HEK293T (cell line): Measurements from ENCODE around the gene DCDC2C.

ENCODE experiments used
- BHLHE40 ChIP-seq: fragments of 450-650 bp; IDR thresholded peaks from 2 replicates; pipeline ENCODE4 v1.6.1; 2016; ENCODE audit warnings: mild to moderate bottlenecking, moderate library complexity, borderline replicate concordance
- L3MBTL2 ChIP-seq: fragments of 450-650 bp; conservative IDR thresholded peaks from 2 replicates; pipeline ENCODE4 v1.6.1; 2016; ENCODE audit warnings: mild to moderate bottlenecking
- SUZ12 ChIP-seq: fragments of 450-650 bp; IDR thresholded peaks from 2 replicates; pipeline ENCODE4 v1.6.1; 2016; ENCODE audit warnings: mild to moderate bottlenecking

GRCh38 chr2:3787768-3788167, 84.4 kb downstream of the DCDC2C start:
- TF ChIP-seq BHLHE40 (no peak), L3MBTL2 (no peak), SUZ12 (no peak)
